Neural cell (in vitro differentiated cells): ENCODE data around the gene NELL1.

Experiments used
- CTCF ChIP-seq: fragments of 450-650 bp; IDR thresholded peaks from 2 replicates; pipeline ENCODE4 v1.5.1; 2014; ENCODE audit warnings: antibody characterized with exemption, mild to moderate bottlenecking, moderate library complexity; ENCODE audit not compliant: poor library complexity, severe bottlenecking
- POLR2AphosphoS5 ChIP-seq: IDR thresholded peaks from 2 replicates; pipeline ENCODE4 v1.6.1; 2012

GRCh38 chr11:20639688-20640087 lies 29.7 kb upstream of the NELL1 start:
- TF ChIP-seq CTCF: no peak
- no peak for TF ChIP-seq POLR2AphosphoS5
